ENCODE data around the gene TLNRD1.

- no peak for TF ChIP-seq CTCF (IDR thresholded peaks at IDR 0.05)
- no peak for TF ChIP-seq POLR2AphosphoS5 (IDR thresholded peaks at IDR 0.05; ENCODE audit: low read depth, low read length)
- no peak for TF ChIP-seq SIN3A (IDR thresholded peaks at IDR 0.05; ENCODE audit: borderline replicate concordance, insufficient read depth, low read depth, low read length)
Observed at GRCh38 chr15:80999623-81000036, 1.1 kb upstream of the TLNRD1 start.
